Type B pancreatic cell (in vitro differentiated cells): ENCODE measurements around the gene MAPK8IP3. TPM values are rescaled to one million over a fixed set of nuclear protein-coding genes. Genes with fewer than 3 reads are reported as not detected.
A peak's percentile ranks its signal among the peaks of the same experiment; 100 is the strongest.

Experiments used
- DNase-seq: peaks from one replicate; pipeline ENCODE4 v3.0.0; 2021; ENCODE audit warnings: mixed read lengths; ENCODE audit not compliant: unreplicated experiment; ENCODE audit errors: extremely low spot score
- H3K27ac Mint-ChIP-seq: 2 replicates; pipeline ENCODE4 v1.8.0; 2021; ENCODE audit warnings: mild to moderate bottlenecking, mixed read lengths
- H3K27me3 Mint-ChIP-seq: 2 replicates; pipeline ENCODE4 v1.8.0; 2021; ENCODE audit warnings: mixed read lengths
- H3K36me3 Mint-ChIP-seq: 2 replicates; pipeline ENCODE4 v1.8.0; 2021; ENCODE audit warnings: mixed read lengths
- H3K4me1 Mint-ChIP-seq: one replicate; pipeline ENCODE4 v1.8.0; 2021; ENCODE audit warnings: mixed read lengths; ENCODE audit not compliant: unreplicated experiment
- H3K4me3 Mint-ChIP-seq: 2 replicates; pipeline ENCODE4 v1.8.0; 2021; ENCODE audit warnings: mild to moderate bottlenecking, mixed read lengths
- H3K9me3 Mint-ChIP-seq: 2 replicates; pipeline ENCODE4 v1.8.0; 2021; ENCODE audit warnings: mixed read lengths
- total RNA-seq: library from RNA; stranded (reverse); gene quantifications from 2 replicates; pipeline ENCODE4 v1.2.1, GENCODE V29; 2021; ENCODE audit warnings: low replicate concordance
- TF ChIP-seq, protein P1 (sequence below): fragments of 200-600 bp; sonication (generic); conservative IDR thresholded peaks from 2 replicates; pipeline ENCODE4 v1.5.0; 2021; ENCODE audit warnings: antibody characterized with exemption, mild to moderate bottlenecking

MAPK8IP3 gene
- total RNA-seq, 1 donor from 2014 or later: 97.5 TPM

DNA sequence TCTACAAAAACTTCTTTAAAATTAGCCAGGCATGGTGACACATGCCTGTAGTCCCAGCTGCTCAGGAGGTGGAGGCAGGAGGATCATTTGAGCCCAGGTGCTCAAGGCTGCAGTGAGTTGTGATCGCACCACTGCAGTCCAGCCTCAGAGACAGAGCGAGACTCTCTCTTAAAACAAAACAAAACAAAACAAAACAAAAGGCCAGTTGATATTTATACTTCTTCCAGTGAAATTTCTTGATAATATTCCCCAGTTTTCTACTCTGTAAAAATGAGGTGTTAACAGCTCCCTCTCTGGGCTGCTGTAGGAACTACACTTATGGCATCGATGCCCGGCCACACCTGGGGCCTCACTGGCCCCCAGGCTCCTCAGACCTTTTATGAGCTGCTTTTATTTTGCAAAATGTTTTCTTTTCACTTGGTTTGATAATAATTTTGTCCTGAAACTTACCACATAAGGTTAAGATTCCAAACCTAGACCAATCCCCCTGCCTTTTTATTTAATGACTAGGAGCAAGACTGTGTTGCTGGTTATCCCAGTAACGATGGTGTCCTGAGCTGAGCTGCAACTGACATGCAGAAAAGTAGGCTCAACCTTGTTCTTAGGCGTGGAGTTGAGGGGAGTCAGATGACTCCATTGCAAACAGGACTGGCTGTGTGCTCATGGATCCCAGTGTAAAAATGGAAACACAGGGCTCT is 17.6 kb downstream of the MAPK8IP3 start:
- no peaks in the 10 kb centered on the region for H3K27me3 Mint-ChIP-seq
- peak overlapping the region; percentile 62 for H3K27ac Mint-ChIP-seq
- peaks cover 15% of the 10 kb centered on the region for H3K36me3 Mint-ChIP-seq
- no peaks in the 10 kb centered on the region for H3K9me3 Mint-ChIP-seq
- no peak for DNase-seq
- peaks cover 14% of the 10 kb centered on the region for H3K4me1 Mint-ChIP-seq
- H3K4me3 Mint-ChIP-seq: no peak overlapping the region
- TF ChIP-seq, protein P1, sequence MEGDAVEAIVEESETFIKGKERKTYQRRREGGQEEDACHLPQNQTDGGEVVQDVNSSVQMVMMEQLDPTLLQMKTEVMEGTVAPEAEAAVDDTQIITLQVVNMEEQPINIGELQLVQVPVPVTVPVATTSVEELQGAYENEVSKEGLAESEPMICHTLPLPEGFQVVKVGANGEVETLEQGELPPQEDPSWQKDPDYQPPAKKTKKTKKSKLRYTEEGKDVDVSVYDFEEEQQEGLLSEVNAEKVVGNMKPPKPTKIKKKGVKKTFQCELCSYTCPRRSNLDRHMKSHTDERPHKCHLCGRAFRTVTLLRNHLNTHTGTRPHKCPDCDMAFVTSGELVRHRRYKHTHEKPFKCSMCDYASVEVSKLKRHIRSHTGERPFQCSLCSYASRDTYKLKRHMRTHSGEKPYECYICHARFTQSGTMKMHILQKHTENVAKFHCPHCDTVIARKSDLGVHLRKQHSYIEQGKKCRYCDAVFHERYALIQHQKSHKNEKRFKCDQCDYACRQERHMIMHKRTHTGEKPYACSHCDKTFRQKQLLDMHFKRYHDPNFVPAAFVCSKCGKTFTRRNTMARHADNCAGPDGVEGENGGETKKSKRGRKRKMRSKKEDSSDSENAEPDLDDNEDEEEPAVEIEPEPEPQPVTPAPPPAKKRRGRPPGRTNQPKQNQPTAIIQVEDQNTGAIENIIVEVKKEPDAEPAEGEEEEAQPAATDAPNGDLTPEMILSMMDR: peak; percentile 83

DNA sequence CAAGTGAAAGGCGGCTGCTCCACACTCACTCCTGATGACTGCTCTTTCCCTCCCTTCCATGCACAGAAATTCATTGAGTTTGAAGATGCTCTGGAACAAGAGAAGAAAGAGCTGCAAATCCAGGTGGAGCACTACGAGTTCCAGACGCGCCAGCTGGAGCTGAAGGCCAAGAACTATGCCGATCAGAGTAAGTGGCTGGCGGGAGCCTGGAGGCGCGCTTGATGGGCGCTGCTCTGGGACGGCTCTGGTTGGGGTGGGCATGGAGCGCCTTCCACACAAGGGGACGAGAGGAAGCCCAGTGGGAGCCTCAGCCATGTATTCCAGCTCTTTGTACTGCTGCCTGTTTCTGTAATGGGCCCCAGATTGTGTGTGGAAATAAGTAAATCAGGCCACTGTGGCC is 18.5 kb downstream of the MAPK8IP3 start:
- peaks cover 15% of the 10 kb centered on the region for H3K36me3 Mint-ChIP-seq
- H3K9me3 Mint-ChIP-seq: no peaks in the 10 kb centered on the region
- H3K27ac Mint-ChIP-seq: no peak overlapping the region
- H3K4me3 Mint-ChIP-seq: no peak overlapping the region
- TF ChIP-seq, protein P1: no peak
- no peaks in the 10 kb centered on the region for H3K27me3 Mint-ChIP-seq
- peaks cover 14% of the 10 kb centered on the region for H3K4me1 Mint-ChIP-seq
- no peak for DNase-seq

DNA sequence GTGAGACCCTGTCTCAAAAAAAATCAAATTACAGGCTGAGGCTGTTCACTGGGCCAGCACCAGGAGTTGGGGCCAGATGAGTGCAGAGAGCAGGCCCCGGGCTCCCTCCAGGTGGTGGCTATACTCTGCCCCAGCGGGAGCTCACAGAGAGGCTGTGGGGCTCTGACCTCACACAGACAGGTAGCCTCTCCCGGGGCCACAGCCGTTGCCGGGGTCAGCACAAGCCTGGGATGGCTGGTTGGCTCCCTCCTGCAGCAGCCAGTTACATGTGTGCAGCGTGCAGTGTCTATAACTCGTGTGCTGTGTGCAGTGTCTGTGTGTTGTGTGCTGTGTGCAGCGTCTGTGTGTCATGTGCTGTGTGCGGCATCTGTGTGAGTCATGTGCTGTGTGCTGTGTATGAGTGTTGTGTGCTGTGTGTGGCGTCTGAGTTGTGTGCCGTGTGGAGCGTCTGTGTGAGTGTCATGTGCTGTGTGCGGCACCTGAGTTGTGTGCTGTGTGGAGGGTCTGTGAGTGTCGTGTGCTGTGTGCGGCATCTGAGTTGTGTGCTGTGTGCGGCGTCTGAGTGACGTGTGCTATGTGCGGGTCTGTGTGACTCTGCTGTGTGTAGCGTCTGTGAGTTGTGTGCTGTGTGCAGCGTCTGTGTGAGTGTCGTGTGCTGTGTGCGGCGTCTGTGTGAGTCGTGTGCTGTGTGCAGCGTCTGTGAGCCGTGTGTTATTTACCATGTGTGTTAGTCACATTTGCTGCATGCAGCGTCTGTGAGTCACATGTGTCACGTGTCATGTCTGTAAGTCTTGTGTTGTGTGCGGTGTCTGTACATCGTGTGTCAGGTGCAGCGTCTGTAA is 20.9 kb downstream of the MAPK8IP3 start:
- Mint-ChIP-seq H3K36me3 (peaks cover 12% of the 10 kb centered on the region), H3K27me3 (no peaks in the 10 kb centered on the region), H3K4me3 (no peak overlapping the region), H3K9me3 (no peaks in the 10 kb centered on the region), H3K4me1 (peaks cover 11% of the 10 kb centered on the region), H3K27ac (no peak overlapping the region)
- DNase-seq: no peak
- TF ChIP-seq, protein P1: no peak

DNA sequence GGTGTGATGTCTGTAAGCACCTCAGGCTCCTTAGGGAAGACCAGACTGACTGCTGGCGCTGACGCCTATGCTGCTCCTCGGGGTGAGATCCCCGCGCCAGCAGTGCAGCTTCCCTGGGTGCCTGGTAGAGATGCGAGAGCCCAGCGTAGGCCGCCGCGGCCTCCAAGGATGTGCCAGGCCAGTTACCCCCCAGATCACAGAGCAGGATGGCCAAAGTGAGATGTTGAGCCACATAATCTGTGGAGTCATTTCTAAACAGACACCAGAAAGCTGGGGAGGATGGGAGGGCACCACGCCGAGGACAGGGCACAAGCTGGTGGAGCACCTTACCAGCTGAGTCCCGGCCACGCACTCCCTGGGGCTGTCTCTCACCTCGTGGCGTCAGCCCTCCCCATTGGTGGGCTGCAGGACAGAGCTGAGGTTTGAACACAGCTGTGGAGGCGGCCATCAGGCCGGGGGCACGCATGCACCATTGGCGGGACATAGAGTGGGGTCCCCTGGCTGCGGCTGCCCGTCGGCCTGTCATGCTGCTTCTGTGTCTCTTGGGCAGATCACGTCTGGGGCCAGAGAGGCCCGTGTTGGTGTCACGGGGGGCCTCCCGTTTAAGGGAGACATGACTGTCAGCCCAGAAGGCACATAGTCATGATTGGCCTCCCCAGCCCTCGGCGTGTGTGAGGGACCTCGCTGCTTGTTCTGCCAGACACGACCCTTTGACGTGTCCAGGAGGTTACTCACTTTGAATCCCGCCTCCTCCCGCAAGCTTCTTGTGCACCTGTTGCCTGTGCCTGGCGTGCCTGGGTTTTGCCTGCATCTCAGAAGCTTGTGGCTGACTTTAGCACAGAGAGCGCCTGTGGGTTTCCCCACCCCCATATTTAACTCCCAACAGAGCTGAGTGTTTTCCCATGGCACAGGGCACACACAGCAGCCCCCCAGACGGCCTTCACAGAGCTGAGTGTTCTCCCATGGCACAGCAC is 21.9 kb downstream of the MAPK8IP3 start:
- peaks cover 12% of the 10 kb centered on the region for H3K36me3 Mint-ChIP-seq
- H3K4me3 Mint-ChIP-seq: no peak overlapping the region
- no peak overlapping the region for H3K27ac Mint-ChIP-seq
- H3K9me3 Mint-ChIP-seq: no peaks in the 10 kb centered on the region
- DNase-seq: no peak
- TF ChIP-seq, protein P1: no peak
- H3K4me1 Mint-ChIP-seq: peaks cover 6% of the 10 kb centered on the region
- no peaks in the 10 kb centered on the region for H3K27me3 Mint-ChIP-seq

DNA sequence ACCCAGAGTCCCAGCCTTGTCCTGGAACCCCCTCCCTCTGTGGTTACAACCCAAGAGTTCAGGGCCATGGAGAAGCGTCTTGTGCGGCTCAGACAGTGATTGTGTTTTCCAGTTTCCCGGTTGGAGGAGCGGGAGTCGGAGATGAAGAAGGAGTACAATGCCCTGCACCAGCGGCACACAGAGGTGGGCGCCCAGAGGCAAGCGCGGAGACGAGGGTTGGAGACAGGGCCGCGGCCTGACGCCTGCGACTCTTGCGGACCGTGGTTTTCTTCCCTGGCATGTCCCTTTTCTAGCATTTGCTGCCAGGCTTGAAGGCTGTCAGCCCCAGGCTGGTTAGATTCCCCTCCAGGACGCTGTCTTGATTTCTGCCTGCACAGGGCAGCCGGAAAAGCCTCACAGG is 23.0 kb downstream of the MAPK8IP3 start:
- Mint-ChIP-seq H3K9me3 (no peaks in the 10 kb centered on the region), H3K27ac (no peak overlapping the region), H3K27me3 (no peaks in the 10 kb centered on the region), H3K4me1 (no peaks in the 10 kb centered on the region), H3K4me3 (no peak overlapping the region), H3K36me3 (peaks cover 8% of the 10 kb centered on the region)
- TF ChIP-seq, protein P1: no peak
- no peak for DNase-seq
